Mucosa of gallbladder (tissue), 1 donor: ENCODE measurements around the gene JOSD2. TPM values are rescaled to one million over a fixed set of nuclear protein-coding genes. Genes with fewer than 3 reads are reported as not detected.
"Not testable (repeated sequence)": the region's sequence is repeated elsewhere in the genome, so short reads cannot be mapped to it uniquely, and the experiment has no call there.

Experiments
- DNase-seq: peaks from one replicate; pipeline ENCODE4 v3.0.0-alpha.2; 2020; ENCODE audit warnings: low spot score
- total RNA-seq: library from RNA; stranded (reverse); gene quantifications from one replicate; pipeline ENCODE4 v1.2.1, GENCODE V29; 2021
- donor health status: DM: no; HTN: no; CAD: no.

The JOSD2 gene
- total RNA-seq, 1 donor from 2014 or later, result 57.3 TPM

- no peak for DNase-seq
Measured at GRCh38 chr19:50478901-50479715, 31.9 kb downstream of the JOSD2 start.

GRCh38 chr19:50477751-50478515, 33.1 kb downstream of the JOSD2 start:
- no peak for DNase-seq

- no peak for DNase-seq
Measured at GRCh38 chr19:50476907-50477238, 34.1 kb downstream of the JOSD2 start.

DNA sequence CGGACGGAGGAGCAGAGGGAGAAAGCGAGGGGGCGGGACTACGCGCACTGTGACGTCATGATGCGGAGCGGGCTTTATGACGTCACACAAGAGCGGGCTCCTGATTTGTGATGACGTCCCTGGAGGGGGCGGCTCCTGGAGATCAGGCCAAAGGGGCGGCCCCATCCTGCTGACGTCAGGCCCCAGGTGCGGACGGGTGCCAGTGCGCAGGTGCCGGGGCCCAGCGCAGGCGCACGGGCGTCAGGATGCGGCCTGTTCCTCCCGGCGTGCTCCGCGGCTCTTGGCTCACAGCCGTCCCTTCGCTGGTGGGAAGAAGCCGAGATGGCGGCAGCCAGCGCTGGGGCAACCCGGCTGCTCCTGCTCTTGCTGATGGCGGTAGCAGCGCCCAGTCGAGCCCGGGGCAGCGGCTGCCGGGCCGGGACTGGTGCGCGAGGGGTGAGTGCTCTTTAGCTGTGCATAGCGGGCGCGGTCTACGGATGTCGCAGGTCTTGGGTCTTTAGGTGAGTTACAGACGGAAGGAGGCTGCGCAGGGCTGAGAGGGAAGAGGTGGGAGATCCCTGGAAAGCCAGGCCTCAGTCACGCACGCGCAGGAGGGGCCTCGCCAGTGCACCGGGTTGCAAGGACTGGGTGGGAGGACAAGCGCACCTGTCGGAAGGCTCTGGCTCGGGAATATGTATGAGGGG, 34.6 kb downstream of the JOSD2 start, which contains the start of the genes EMC10 and GARIN5A:
Gene EMC10 (plus strand): TSS at position 284 of the 683 bp plus-strand sequence. CDS start 38 bp downstream, at position 322.
Gene GARIN5A (minus strand): TSS at position 625 of the 683 bp plus-strand sequence. CDS start 460 bp downstream, at position 165.
- peak; percentile 92 for DNase-seq

DNA sequence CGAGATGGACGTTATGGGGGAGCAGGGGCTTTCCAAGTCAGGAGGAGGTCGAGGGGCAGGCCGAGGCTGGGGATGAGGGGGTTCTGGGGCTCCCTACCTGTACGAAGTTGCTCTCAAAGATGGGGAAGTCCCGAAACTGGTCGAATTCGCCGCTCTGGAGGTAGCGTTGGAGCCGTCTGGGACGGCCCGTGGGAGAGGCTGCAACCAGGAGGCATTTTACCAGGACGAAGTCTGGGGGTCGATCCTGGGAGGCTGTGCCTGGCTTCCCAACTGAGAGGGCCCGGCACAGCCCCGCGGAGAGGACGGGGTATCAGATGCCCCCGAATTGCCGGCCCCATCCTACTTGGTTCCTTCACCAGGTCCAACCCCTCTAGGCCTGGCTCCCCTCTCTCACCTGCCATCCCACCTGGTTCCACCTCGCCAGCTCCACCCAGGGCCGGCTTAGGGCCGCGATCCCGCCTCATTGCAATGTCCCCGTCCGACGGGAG, 35.2 kb downstream of the JOSD2 start:
- DNase-seq, result no peak

DNA sequence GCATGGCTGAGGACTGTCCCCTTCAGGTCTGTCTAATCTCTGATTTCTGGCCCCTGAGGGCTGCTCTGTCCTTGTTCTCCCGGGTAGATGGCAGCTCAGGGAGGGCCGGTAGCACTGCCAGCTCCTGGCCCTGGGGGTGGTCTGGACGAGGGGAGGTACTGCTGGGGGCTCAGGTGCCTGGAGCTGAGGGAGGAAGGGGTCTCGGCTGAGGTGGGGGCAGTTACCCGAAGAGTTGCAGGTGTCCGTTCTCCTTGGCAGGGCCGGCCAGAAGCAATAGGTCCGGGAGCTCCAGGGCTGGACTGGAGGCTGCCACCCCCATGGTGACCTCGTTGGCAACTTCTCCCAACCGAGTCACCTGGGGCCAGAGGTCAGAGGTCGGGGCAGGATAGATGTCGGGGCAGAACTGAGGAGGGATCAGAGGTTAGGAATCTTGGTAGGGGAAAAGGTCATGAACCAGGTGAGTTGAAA, 35.9 kb downstream of the JOSD2 start:
- no peak for DNase-seq

DNA sequence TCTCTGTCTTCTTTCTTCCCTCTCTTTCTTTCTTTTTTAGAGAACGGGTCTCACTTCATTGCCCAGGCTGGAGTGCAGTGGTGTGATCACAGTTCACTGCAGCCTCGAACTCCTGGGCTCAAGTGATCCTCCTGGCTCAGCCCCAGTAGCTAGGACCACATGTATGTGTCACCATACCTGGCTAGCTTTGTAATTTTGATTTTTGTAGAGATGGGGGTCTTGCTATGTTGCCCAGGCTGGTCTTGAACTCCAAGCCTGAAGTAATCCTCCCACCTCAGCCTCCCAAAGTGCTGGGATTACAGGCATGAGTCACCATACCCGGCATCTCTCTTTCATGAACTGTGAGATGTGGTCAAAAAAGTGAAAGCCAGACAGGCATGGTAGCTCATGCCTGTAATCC, 37.7 kb downstream of the JOSD2 start:
- DNase-seq, result not testable (repeated sequence)

GRCh38 chr19:50468818-50469217, 42.2 kb downstream of the JOSD2 start:
- no peak for DNase-seq

DNA sequence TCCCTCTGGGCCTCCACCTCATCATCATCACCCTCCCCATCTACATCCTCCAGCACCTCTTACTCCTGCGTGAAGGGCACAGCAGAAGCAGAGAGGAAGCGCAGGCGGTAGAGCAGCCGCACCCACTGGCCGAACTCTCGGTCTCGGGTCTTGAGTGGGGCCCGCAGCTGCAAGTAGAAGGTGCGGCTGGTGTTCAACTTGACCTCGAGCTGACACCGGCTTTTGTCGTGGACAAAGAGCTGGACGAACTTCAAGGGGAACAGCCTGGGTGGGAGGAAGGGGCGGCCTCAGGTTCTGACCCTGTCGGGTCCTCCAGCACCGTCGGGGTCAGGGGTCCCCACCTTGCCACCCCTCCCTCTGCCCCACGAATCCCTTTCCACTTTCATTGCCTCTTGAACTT, 43.4 kb downstream of the JOSD2 start:
- DNase-seq, result no peak

DNA sequence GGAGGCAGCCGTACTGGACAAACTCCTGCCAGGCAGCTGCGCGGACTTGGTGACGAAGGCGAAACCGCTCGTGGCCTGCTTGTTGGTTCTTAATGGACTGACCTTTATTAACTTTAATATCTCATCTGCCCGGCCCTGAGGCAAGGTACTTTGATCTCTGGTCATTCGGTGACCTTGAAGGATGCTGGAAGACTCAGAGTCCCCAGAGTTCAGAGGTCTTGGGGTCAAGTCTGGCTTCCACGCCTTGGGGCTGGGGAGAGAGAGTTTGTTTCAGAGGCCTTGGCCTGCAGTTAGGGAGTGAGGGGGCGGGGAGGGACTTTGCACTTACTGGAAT, 44.3 kb downstream of the JOSD2 start:
- no peak for DNase-seq

- peak; percentile 34 for DNase-seq
Measured at GRCh38 chr19:50465986-50466705, 44.8 kb downstream of the JOSD2 start.

GRCh38 chr19:50465000-50465399, 46.0 kb downstream of the JOSD2 start:
- no peak for DNase-seq

DNA sequence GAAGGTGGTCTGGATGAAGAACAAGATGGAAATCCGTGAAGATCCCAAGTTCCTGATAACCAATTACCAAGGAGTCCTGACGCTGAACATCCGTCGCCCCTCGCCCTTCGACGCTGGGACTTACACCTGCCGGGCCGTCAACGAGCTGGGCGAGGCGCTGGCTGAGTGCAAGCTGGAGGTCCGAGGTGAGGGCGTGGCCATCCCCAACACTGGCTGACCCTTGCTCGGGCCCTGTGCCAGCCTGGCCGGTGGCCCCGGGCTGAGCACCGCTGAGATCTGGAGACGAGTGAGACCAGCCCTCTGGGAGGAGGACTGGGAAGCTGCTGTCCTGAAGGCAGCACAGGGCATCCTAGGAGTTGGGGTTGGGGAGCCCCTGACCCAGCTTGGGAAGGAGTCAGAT, 46.6 kb downstream of the JOSD2 start:
- DNase-seq, result no peak

- no peak for DNase-seq
Measured at GRCh38 chr19:50462970-50463369, 48.0 kb downstream of the JOSD2 start.

- peak; percentile 56 for DNase-seq
Measured at GRCh38 chr19:50461066-50461875, 49.7 kb downstream of the JOSD2 start.

GRCh38 chr19:50460161-50460765, 50.7 kb downstream of the JOSD2 start:
- DNase-seq, result no peak

DNA sequence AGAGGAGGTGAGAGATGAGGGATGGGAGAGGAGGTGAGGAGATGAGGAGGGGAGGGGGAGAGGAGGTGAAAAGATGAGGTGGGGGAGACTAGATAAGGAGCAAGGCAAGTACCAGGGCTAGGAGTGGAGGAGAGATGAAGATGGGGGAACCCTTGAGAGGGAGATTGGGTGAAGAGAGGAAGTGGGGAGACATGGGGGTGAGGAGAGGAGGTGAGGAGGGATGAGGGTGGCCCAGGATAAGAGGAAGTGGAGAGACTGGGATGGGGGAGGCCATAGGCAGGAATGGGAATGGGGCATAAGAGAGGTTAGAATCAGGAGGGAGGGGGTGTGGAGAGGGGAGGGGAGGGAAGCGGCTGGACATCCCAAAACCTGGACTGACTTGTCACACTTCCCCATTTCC, 51.4 kb downstream of the JOSD2 start:
- DNase-seq, result no peak

- no peak for DNase-seq
Measured at GRCh38 chr19:50459067-50459456, 51.9 kb downstream of the JOSD2 start.

DNA sequence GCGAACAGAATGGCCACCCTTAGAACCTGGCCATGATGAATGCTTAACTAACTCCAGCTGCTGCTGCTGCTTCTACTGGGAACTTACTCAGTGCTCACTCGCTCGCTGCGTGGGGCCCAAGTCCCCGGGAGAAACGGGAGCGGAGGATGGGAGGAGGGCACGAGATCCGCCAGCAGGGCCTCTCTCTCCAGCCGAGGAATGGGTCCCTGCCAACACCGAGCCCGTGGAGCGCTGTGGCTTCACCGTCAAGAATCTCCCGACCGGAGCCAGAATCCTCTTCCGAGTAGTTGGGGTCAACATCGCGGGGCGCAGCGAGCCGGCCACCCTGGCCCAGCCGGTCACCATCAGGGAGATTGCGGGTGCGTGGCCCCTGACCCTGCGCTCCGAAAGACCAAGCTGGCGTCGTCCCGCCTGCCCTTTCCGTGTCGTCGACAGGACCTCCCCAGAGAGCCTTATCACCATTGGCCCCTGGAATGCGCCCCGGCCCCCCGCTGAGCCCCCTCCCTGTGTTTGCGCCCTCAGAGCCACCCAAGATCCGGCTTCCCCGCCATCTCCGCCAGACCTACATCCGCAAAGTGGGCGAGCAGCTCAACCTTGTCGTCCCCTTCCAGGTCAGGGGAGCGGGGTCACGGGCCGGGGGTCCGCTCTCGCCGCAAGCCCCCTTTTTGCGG, 52.5 kb downstream of the JOSD2 start:
- DNase-seq, result no peak

GRCh38 chr19:50457300-50457699, 53.7 kb downstream of the JOSD2 start:
- DNase-seq, result no peak
